ENCODE measurements around the gene AARSD1.
A peak's percentile ranks its signal among the peaks of the same experiment; 100 is the strongest.
"Not testable (repeated sequence)": the region's sequence is repeated elsewhere in the genome, so short reads cannot be mapped to it uniquely, and the experiment has no call there.

AARSD1 gene

GRCh38 chr17:42999003-42999525, 34.8 kb upstream of the AARSD1 start:
- no peak for DNase-seq (ENCODE audit: extremely low read depth, low read depth)
- TF ChIP-seq CTCF (IDR thresholded peaks at IDR 0.05; ENCODE audit: low read depth, low read length): no peak

GRCh38 chr17:42997984-42998938, 34.0 kb upstream of the AARSD1 start, which contains the start of gene RPL27:
TSS of gene RPL27 (plus strand) at chr17:42998419. CDS start at chr17:42998751, 332 bp downstream.
- TF ChIP-seq CTCF (IDR thresholded peaks at IDR 0.05; ENCODE audit: low read depth, low read length): peak; percentile 83
- DNase-seq (ENCODE audit: extremely low read depth, low read depth): peak; percentile 100

GRCh38 chr17:42997390-42997983, 33.2 kb upstream of the AARSD1 start:
- no peak for TF ChIP-seq CTCF (IDR thresholded peaks at IDR 0.05; ENCODE audit: low read depth, low read length)
- no peak for DNase-seq (ENCODE audit: extremely low read depth, low read depth)

GRCh38 chr17:42993913-42994312, 29.7 kb upstream of the AARSD1 start:
- DNase-seq (ENCODE audit: extremely low read depth, low read depth): not testable (repeated sequence)

GRCh38 chr17:42992872-42993271, 28.6 kb upstream of the AARSD1 start:
- no peak for TF ChIP-seq CTCF (IDR thresholded peaks at IDR 0.05; ENCODE audit: low read depth, low read length)
- no peak for DNase-seq (ENCODE audit: extremely low read depth, low read depth)

- TF ChIP-seq CTCF (IDR thresholded peaks at IDR 0.05; ENCODE audit: low read depth, low read length): no peak
- no peak for DNase-seq (ENCODE audit: extremely low read depth, low read depth)
Measured at GRCh38 chr17:42991471-42991870, 27.2 kb upstream of the AARSD1 start.

- DNase-seq (ENCODE audit: extremely low read depth, low read depth): no peak
- TF ChIP-seq CTCF (IDR thresholded peaks at IDR 0.05; ENCODE audit: low read depth, low read length): no peak
Measured at GRCh38 chr17:42989726-42990652, 25.7 kb upstream of the AARSD1 start.

Data from AG09319 (cell line).